K562 (cell line): ENCODE results near the gene CACTIN. TPM values are rescaled to one million over a fixed set of nuclear protein-coding genes. Genes with fewer than 3 reads are reported as not detected.

Experiments
- CEBPG ChIP-seq, 3 experiments: fragments of 200-800 bp in 1 of 3; sonication (Bioruptor generic) in 1 of 3; sonication (generic) in 1 of 3; formaldehyde crosslinking in 1 of 3; IDR thresholded peaks in 2 of 3; conservative IDR thresholded peaks in 1 of 3; 2 replicates each; pipeline versions ENCODE4 v1.6.1 to v1.8.0; 2016 to 2022; ENCODE audit warnings: missing compliant biosample characterization in 2 of 3, missing genetic modification characterization in 2 of 3, mild to moderate bottlenecking in 1 of 3, missing genetic modification reagents in 1 of 3
- CHD2 ChIP-seq: IDR thresholded peaks from 2 replicates; pipeline ENCODE4 v1.6.1; 2011; ENCODE audit warnings: low read depth, low read length
- CSDE1 ChIP-seq, 2 experiments: fragments of 450-650 bp; IDR thresholded peaks; 2 replicates each; pipeline ENCODE4 v1.6.1; 2016; ENCODE audit warnings: mild to moderate bottlenecking in 1 of 2
- E2F1 ChIP-seq: sonication (generic); formaldehyde crosslinking; IDR thresholded peaks from 2 replicates; pipeline ENCODE4 v1.8.1; 2023; ENCODE audit warnings: mild to moderate bottlenecking, missing genetic modification reagents, moderate library complexity
- EWSR1 ChIP-seq: fragments of 450-650 bp; IDR thresholded peaks from 2 replicates; pipeline ENCODE4 v1.6.1; 2018; ENCODE audit warnings: borderline replicate concordance, mild to moderate bottlenecking, low read depth, moderate library complexity; ENCODE audit not compliant: partially characterized antibody
- GABPA ChIP-seq: fragments of 200-800 bp; sonication (Bioruptor generic); conservative IDR thresholded peaks from 2 replicates; pipeline ENCODE4 v1.6.1; 2016; ENCODE audit warnings: low read depth, missing genetic modification characterization, missing compliant biosample characterization
- HES1 ChIP-seq: fragments of 450-650 bp; IDR thresholded peaks from 2 replicates; pipeline ENCODE4 v1.6.1; 2016; ENCODE audit warnings: low read depth, mild to moderate bottlenecking, moderate library complexity
- HMGXB4 ChIP-seq: sonication (generic); formaldehyde crosslinking; IDR thresholded peaks from 2 replicates; pipeline ENCODE4 v1.8.1; 2023; ENCODE audit warnings: mild to moderate bottlenecking, missing genetic modification reagents
- HNRNPLL ChIP-seq: fragments of 200-400 bp; formaldehyde crosslinking; IDR thresholded peaks from 2 replicates; pipeline ENCODE4 v1.6.1; 2017; ENCODE audit warnings: low read length, low read depth, mild to moderate bottlenecking; ENCODE audit not compliant: poor library complexity, severe bottlenecking
- KLF1 ChIP-seq: fragments of 450-650 bp; IDR thresholded peaks from 2 replicates; pipeline ENCODE4 v1.6.1; 2016; ENCODE audit warnings: missing genetic modification characterization, missing compliant biosample characterization
- MXI1 ChIP-seq: IDR thresholded peaks from 2 replicates; pipeline ENCODE4 v1.6.1; 2011; ENCODE audit warnings: low read depth, mild to moderate bottlenecking, improper control_type of control experiment, low read length
- SMARCB1 ChIP-seq: IDR thresholded peaks from 2 replicates; pipeline ENCODE4 v1.6.1; 2011; ENCODE audit warnings: improper control_type of control experiment, low read depth; ENCODE audit not compliant: insufficient read length
- VEZF1 ChIP-seq: fragments of 200-800 bp; sonication (Bioruptor generic); IDR thresholded peaks from 2 replicates; pipeline ENCODE4 v1.6.1; 2017; ENCODE audit warnings: missing genetic modification characterization, missing compliant biosample characterization
- ZBTB7A ChIP-seq: IDR thresholded peaks from 2 replicates; pipeline ENCODE4 v1.6.1; 2011; ENCODE audit warnings: low read depth, mild to moderate bottlenecking, low read length, moderate library complexity, borderline replicate concordance; ENCODE audit not compliant: control insufficient read depth
- ZNF217 ChIP-seq: sonication (generic); formaldehyde crosslinking; IDR thresholded peaks from 2 replicates; pipeline ENCODE4 v1.8.0; 2022; ENCODE audit warnings: mild to moderate bottlenecking, missing genetic modification reagents
- ZNF592 ChIP-seq: fragments of 450-650 bp; IDR thresholded peaks from 2 replicates; pipeline ENCODE4 v1.6.1; 2017; ENCODE audit warnings: antibody characterized with exemption, mild to moderate bottlenecking
- ZZZ3 ChIP-seq: fragments of 450-650 bp; IDR thresholded peaks from 2 replicates; pipeline ENCODE4 v1.6.1; 2016; ENCODE audit warnings: antibody characterized with exemption, mild to moderate bottlenecking, moderate library complexity
- polyA plus RNA-seq, 8 experiments: library from polyadenylated mRNA; depleted of rRNA in 4 of 8; stranded (reverse) in 5 of 8; unstranded in 3 of 8; fragments of >200 nt; fragmentation: Nextera tagmentation in 2 of 8; fragmentation: Illumina TruSeq in 1 of 8; extraction: Ambion mirVana in 2 of 8; extraction: Trizol in 1 of 8; gene quantifications; 2 replicates each; pipeline versions ENCODE4 v1.2.1 to v1.2.3, GENCODE V29; 2011 to 2014; ENCODE audit warnings: inconsistent platforms in 1 of 8, missing spikeins in 1 of 8
- total RNA-seq, 7 experiments: library from RNA; depleted of rRNA in 6 of 7; stranded (reverse); fragments of >200 nt in 6 of 7; fragmentation: Illumina TruSeq in 2 of 7; extraction: Trizol in 2 of 7; gene quantifications; 2 replicates each; pipeline versions ENCODE4 v1.2.1 to v1.2.3, GENCODE V29; 2011 to 2021; ENCODE audit warnings: low replicate concordance in 1 of 7

Gene CACTIN
- total and polyA plus RNA-seq, 9 of the 15 experiments (the other 6 are each of a cell fraction or from before 2014, with no cell fraction given) = 0.15 to 49.2 (median 15.0) TPM

GRCh38 chr19:3572132-3572854 lies 54.3 kb downstream of the CACTIN start (continued):
- TF ChIP-seq VEZF1 (CRISPR knock-in tag) = peak; percentile 96; the same call in 1 of the 2 replicates
- TF ChIP-seq HMGXB4 (CRISPR knock-in tag) = no peak
- TF ChIP-seq SMARCB1 = no peak
- TF ChIP-seq ZBTB7A = 0 out of 2 replicates have a peak, but pooled peaks have one; percentile 18
- TF ChIP-seq E2F1 = no peak
- TF ChIP-seq CHD2 = peak; percentile 45
- TF ChIP-seq GABPA (tag) = peak; percentile 63
- TF ChIP-seq ZNF592 = no peak
- TF ChIP-seq CSDE1 (IDR thresholded peaks at IDR 0.05) = peak in 1 of 2 experiments; percentile 88; a peak in 2 of 4 replicates
- TF ChIP-seq MXI1 = peak; percentile 93
- no peak for TF ChIP-seq ZNF217 (CRISPR knock-in tag)
- 0 out of 2 replicates have a peak, but pooled peaks have one; percentile 52 for TF ChIP-seq KLF1
- peak; percentile 97 for TF ChIP-seq HNRNPLL
- TF ChIP-seq CEBPG (CRISPR knock-in tag; IDR thresholded peaks at IDR 0.05) = no peak
- TF ChIP-seq CEBPG (tag; conservative IDR thresholded peaks at IDR 0.05 in 1 of 2, IDR thresholded peaks at IDR 0.05 in 1 of 2) = no peak
- TF ChIP-seq HES1 = peak; percentile 75
- no peak for TF ChIP-seq EWSR1
- no peak for TF ChIP-seq ZZZ3
